Measurements from ENCODE around the gene MASP2.

- TF ChIP-seq POLR2AphosphoS5 (IDR thresholded peaks at IDR 0.05; ENCODE audit: low read depth, low read length) (no peak), PAX5 (IDR thresholded peaks at IDR 0.05; ENCODE audit: insufficient read depth, low read length, severe bottlenecking) (no peak), POLR2A (IDR thresholded peaks at IDR 0.05; ENCODE audit: low read depth, low read length) (no peak)
Observed at GRCh38 chr1:11046270-11046566, 821 bp downstream of the MASP2 start.

Measured in GM12891 (cell line).